HepG2 (cell line): ENCODE measurements around the gene HK3.

Experiments used
- KAT7 ChIP-seq: IDR thresholded peaks from 2 replicates; pipeline ENCODE4 v1.6.1; 2018; ENCODE audit warnings: borderline replicate concordance, missing compliant biosample characterization
- PBX2 ChIP-seq: IDR thresholded peaks from 2 replicates; pipeline ENCODE4 v1.6.1; 2016; ENCODE audit warnings: control low read depth
- ZFX ChIP-seq: sonication (generic); formaldehyde crosslinking; IDR thresholded peaks from 2 replicates; pipeline ENCODE4 v1.4.0; 2020; ENCODE audit warnings: mild to moderate bottlenecking, low read depth, missing genetic modification reagents, moderate library complexity
- ZNF138 ChIP-seq: sonication (generic); formaldehyde crosslinking; IDR thresholded peaks from 2 replicates; pipeline ENCODE4 v1.5.0; 2020; ENCODE audit warnings: mild to moderate bottlenecking, low read depth, missing genetic modification reagents

- TF ChIP-seq ZNF138 (CRISPR knock-in tag) = no peak
- TF ChIP-seq PBX2 = no peak
- TF ChIP-seq ZFX (CRISPR knock-in tag) = no peak
- TF ChIP-seq KAT7 (CRISPR knock-in tag) = no peak
Measured at GRCh38 chr5:176859916-176860315, 39.2 kb downstream of the HK3 start.
